OCI-LY1 (cell line): ENCODE measurements around the gene BIN1.

Experiments
- H2AFZ ChIP-seq: fragments of 200-600 bp; sonication (generic), shearing (Covaris generic); 2 replicates; pipeline ENCODE4 v1.6.0; 2014; ENCODE audit warnings: antibody characterized with exemption, mild to moderate bottlenecking, low read length
- H3F3A ChIP-seq: fragments of 200-600 bp; sonication (generic), shearing (Covaris generic); 2 replicates; pipeline ENCODE4 v1.6.0; 2014; ENCODE audit warnings: mild to moderate bottlenecking, antibody characterized with exemption, low read length, moderate library complexity; ENCODE audit not compliant: insufficient read depth
- H3K27ac ChIP-seq: fragments of 200-600 bp; sonication (generic); 2 replicates; pipeline ENCODE4 v1.5.1; 2014; ENCODE audit warnings: low read length, mixed run types, mild to moderate bottlenecking, low read depth; ENCODE audit not compliant: poor library complexity, severe bottlenecking
- H3K27me3 ChIP-seq: fragments of 200-600 bp; sonication (generic); 2 replicates; pipeline ENCODE4 v1.6.0; 2014; ENCODE audit warnings: antibody characterized with exemption, mild to moderate bottlenecking, low read length, moderate library complexity; ENCODE audit not compliant: insufficient read depth
- H3K36me3 ChIP-seq: fragments of 200-600 bp; sonication (generic); 2 replicates; pipeline ENCODE4 v1.6.1; 2014; ENCODE audit warnings: mild to moderate bottlenecking, antibody characterized with exemption, low read length, moderate library complexity, mixed read lengths; ENCODE audit not compliant: insufficient read depth
- H3K4me1 ChIP-seq: fragments of 200-600 bp; sonication (generic); 2 replicates; pipeline ENCODE4 v1.5.1; 2014; ENCODE audit warnings: mild to moderate bottlenecking, low read length, moderate library complexity; ENCODE audit not compliant: insufficient read depth, severe bottlenecking
- H3K4me2 ChIP-seq: fragments of 200-600 bp; sonication (generic), shearing (Covaris generic); 2 replicates; pipeline ENCODE4 v1.6.1; 2014; ENCODE audit warnings: low read length
- H3K4me3 ChIP-seq: fragments of 200-600 bp; sonication (generic); 2 replicates; pipeline ENCODE4 v1.5.1; 2014; ENCODE audit warnings: low read length, low read depth, mild to moderate bottlenecking, mixed read lengths; ENCODE audit not compliant: poor library complexity, severe bottlenecking
- H3K79me2 ChIP-seq: fragments of 200-600 bp; shearing (Covaris generic); 2 replicates; pipeline ENCODE4 v1.6.1; 2016; ENCODE audit warnings: mixed run types, low read length, mixed read lengths; ENCODE audit not compliant: insufficient read depth
- H3K9ac ChIP-seq: fragments of 200-600 bp; sonication (generic), shearing (Covaris generic); 2 replicates; pipeline ENCODE4 v1.6.1; 2014; ENCODE audit warnings: mild to moderate bottlenecking, low read length, mixed read lengths
- H3K9me2 ChIP-seq: fragments of 200-600 bp; sonication (generic), shearing (Covaris generic); 2 replicates; pipeline ENCODE4 v1.6.1; 2014; ENCODE audit warnings: low read depth, mild to moderate bottlenecking, low read length, mixed read lengths
- H3K9me3 ChIP-seq: fragments of 200-600 bp; shearing (Covaris generic); 2 replicates; pipeline ENCODE4 v1.6.1; 2014; ENCODE audit warnings: low read length, mixed read lengths
- H4K20me1 ChIP-seq: fragments of 200-600 bp; sonication (generic), shearing (Covaris generic); 2 replicates; pipeline ENCODE4 v1.6.0; 2016; ENCODE audit warnings: mild to moderate bottlenecking, low read length; ENCODE audit not compliant: insufficient read depth
- CTCF ChIP-seq: fragments of 200-600 bp; sonication (generic), shearing (Covaris generic); IDR thresholded peaks from 2 replicates; pipeline ENCODE4 v1.5.1; 2017; ENCODE audit warnings: mild to moderate bottlenecking, antibody characterized with exemption, low read length, moderate library complexity, mixed read lengths
- EZH2 ChIP-seq: fragments of 200-600 bp; sonication (generic), shearing (Covaris generic); IDR thresholded peaks from 2 replicates; pipeline ENCODE4 v1.8.0; 2017; ENCODE audit warnings: borderline replicate concordance, mixed run types, mild to moderate bottlenecking, antibody characterized with exemption, low read length, moderate library complexity, mixed read lengths

The BIN1 gene

GRCh38 chr2:127004893-127005600 is 101.9 kb downstream of the BIN1 start:
- no peaks in the 10 kb centered on the region for H3K4me1 ChIP-seq
- H3K79me2 ChIP-seq, result no peaks in the 10 kb centered on the region
- H3K9me2 ChIP-seq, result no peaks in the 10 kb centered on the region
- H3K27me3 ChIP-seq, result 0 out of 2 replicates have a peak, but pooled peaks cover 5% of the 10 kb centered on the region
- TF ChIP-seq EZH2 (no peak), CTCF (no peak)
- no peaks in the 10 kb centered on the region for H3K9me3 ChIP-seq
- H3K27ac ChIP-seq, result no peak overlapping the region
- no peak overlapping the region for H3K4me3 ChIP-seq
- H2AFZ ChIP-seq, result no peak overlapping the region
- no peak overlapping the region for H3K4me2 ChIP-seq
- no peaks in the 10 kb centered on the region for H3K36me3 ChIP-seq
- no peaks in the 10 kb centered on the region for H4K20me1 ChIP-seq
- H3K9ac ChIP-seq, result no peak overlapping the region
- no peaks in the 10 kb centered on the region for H3F3A ChIP-seq

- no peaks in the 10 kb centered on the region for H3K79me2 ChIP-seq
- no peak overlapping the region for H3K27ac ChIP-seq
- H3K4me3 ChIP-seq, result no peak overlapping the region
- TF ChIP-seq CTCF, result no peak
- TF ChIP-seq EZH2, result no peak
- no peaks in the 10 kb centered on the region for H3K4me1 ChIP-seq
- H3K9me3 ChIP-seq, result no peaks in the 10 kb centered on the region
- no peaks in the 10 kb centered on the region for H3K36me3 ChIP-seq
- 0 out of 2 replicates have a peak, but pooled peaks cover 5% of the 10 kb centered on the region for H3K27me3 ChIP-seq
- no peaks in the 10 kb centered on the region for H4K20me1 ChIP-seq
- no peak overlapping the region for H2AFZ ChIP-seq
- H3K9ac ChIP-seq, result no peak overlapping the region
- no peak overlapping the region for H3K4me2 ChIP-seq
- H3K9me2 ChIP-seq, result no peaks in the 10 kb centered on the region
- no peaks in the 10 kb centered on the region for H3F3A ChIP-seq
These were observed 103.7 kb downstream of the BIN1 start for GRCh38 chr2:127003070-127003800.

- Histone ChIP-seq H3K79me2 (no peaks in the 10 kb centered on the region), H3K4me3 (no peak overlapping the region), H3K9ac (no peak overlapping the region), H3K27ac (no peak overlapping the region), H3K9me3 (no peaks in the 10 kb centered on the region), H3K4me1 (no peaks in the 10 kb centered on the region), H3K27me3 (0 out of 2 replicates have a peak, but pooled peaks cover under 1% of the 10 kb centered on the region), H3F3A (no peaks in the 10 kb centered on the region), H3K36me3 (no peaks in the 10 kb centered on the region), H4K20me1 (no peaks in the 10 kb centered on the region), H3K9me2 (no peaks in the 10 kb centered on the region), H3K4me2 (no peak overlapping the region), H2AFZ (no peak overlapping the region)
- TF ChIP-seq EZH2, result no peak
These were observed 105.2 kb downstream of the BIN1 start for GRCh38 chr2:127001751-127002150.
